Effector CD4-positive, alpha-beta T cell (primary cell): ENCODE data around the gene NPAS2.

Source experiments
- DNase-seq: peaks from one replicate; pipeline ENCODE4 v3.0.0-alpha.2; 2020

Gene NPAS2

DNA sequence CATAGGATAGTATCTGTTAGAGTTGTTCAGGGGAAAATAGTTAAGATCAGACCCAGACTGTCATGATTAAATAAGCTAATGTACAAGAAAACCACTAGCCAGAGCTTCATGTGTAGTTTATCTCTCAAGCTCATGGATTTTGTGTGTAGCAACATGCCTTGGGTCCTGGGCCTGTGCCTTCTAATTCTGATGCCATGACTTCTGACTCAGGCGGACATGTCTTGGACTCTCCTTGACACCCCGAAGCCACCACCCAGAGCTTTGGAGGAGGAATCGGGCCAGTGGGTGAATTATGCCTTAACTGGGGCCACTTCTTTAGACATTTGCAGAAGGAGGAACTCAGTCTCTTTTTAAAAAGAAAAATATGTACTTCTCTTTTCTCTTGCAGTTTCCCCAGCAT lies 68.7 kb downstream of the NPAS2 start:
- no peak for DNase-seq

DNA sequence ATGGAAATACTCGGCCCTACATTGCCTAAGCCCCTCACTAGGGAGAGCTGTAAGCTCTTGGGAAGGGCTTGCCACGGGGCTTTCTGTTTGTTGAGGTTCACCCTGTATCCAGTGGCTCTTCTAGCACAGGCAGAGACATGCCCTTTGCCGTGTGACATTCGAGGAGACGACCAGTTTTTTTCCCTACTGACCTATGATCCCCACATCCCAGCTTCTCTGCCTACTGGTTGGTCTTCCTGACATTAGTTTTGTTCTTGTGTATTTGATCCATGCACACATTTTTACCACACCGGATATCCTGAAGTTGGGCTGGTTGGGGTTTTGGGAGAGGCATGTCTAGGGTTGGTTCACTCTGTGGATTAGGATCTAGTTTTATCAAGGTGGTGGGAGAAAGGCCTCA lies 69.3 kb downstream of the NPAS2 start:
- no peak for DNase-seq

DNA sequence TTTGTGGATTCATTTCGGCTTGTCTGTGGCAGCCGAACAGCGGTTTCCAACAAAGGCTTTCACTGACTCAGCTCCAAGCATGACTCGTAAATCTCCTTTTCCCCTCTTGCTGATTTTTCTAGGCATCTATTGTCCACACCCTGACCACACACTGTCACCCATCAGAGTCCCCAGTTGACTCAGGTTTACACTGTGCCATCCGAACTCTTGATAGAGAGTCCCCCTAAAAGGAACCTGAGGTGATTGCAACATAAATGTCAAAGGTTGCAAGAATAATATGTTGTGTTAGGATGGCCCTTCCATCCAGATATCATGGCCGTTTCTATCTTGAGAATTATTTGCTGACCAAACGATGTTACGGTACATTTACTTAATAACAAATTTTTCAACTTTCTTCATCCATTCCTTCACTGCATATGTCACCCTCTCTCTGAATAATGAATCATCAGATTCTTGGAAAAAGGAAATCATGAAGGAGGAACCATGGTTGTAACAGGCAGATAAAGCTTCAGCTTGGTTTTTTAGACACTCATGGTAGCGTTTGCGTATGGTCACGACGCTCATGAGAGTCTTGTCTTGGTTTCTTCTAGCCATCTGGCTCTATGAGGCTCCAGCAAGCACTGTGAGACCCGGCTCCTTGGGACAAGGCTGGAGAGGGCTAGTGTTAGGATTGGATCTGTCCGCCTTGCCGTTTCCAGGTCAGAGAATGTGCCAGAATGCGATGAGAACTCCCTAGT lies 72.1 kb downstream of the NPAS2 start:
- DNase-seq, result no peak

DNA sequence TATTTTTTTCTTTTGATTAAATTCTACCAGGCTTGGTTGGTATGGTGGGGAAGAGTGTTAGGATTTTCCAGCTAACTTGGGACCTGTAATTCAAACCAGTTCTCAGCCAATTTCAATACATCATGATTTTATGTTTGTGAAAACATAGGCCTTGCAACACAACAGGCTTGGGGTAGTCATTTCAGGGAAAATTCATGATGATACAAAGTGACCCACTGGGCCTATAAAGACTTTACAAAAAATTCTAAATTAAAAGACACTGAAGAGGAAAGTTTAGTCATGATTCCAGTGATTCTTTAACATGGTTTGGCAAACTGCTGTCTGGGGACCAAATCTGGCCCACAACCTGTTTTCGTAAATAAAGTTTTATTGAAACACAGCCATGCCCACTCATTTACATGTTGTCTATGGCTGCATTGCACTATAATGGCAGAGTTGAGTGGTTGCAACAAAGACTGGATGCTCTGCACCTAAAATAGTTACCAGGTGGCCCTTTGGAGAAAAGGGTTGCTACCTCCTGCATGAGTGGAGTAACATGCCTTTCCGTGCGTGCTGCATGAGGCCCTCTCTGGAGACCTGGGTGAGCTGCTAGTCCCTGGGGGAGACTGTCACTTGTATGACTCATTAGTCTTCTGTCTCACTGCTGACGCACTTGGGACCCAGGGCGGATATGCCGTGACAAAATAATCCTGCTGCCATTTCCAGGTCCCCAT lies 73.6 kb downstream of the NPAS2 start:
- DNase-seq, result no peak

DNA sequence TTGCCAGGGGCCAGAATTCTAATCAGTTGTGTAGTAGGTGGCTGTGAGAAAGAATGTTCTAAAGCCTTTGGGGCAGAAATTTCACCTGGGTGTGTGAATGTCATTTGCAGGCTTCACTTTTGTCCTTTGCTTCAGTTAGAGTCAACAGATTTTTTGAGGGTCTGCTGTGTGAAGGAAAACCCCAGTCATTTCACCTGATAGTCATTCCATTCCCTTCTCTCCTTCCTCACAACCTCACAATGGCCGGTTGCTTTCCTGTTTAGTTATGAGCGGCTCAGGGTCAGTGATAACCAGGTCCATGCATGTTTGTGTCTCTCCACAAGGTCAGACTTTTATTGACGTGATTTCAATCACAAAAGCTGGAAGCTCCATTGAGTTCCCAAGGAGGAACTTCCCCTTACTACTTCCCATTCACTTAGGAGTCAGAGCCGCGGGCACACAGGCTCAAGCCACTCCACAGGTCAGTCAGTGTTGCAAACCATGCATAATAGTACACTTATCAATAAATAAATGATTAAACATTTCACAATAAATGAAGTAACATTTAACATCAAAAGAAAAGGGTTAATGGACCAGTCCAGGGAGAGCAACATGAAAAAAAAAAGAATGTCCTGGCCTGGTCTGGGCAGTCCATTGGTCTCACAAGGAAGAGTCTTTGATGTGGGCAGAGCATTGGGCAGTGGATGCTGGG lies 74.3 kb downstream of the NPAS2 start:
- DNase-seq, result no peak

DNA sequence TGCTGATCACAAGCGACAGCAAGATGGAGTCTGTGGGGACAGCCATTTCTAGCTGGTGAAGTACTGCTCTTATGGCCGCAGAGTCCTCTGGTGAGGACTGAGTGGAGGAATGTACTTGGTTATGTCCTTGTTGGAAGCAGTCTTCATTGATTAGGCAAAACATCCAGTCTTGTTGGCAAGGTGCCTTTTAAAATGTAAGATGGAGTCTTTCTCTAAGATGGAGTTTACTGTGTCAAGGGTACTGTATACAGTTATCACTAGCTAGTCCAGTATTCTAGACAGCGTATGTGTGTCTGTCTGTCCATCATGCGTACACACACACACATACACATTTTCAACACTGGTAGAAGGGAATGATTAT lies 74.8 kb downstream of the NPAS2 start:
- DNase-seq, result no peak

DNA sequence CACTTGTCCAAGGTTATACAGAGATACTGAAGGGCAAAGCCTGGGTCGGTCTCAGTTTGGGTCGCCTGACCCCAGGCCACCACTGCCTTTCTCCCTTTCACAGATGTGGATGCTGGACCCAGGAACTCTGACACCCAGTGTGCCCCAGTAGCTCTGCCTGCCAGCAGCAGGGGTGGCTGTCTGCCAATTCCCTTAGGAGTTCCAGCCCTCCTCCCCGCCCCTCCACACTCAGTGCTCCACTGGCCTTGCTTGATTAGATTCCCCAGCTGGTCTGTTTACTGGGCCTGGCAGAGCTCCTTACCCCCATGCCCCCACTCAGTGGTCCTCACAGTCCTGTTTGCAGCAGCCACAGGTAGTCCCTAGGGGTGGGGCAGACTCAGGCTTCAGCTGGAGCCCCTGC lies 75.5 kb downstream of the NPAS2 start:
- no peak for DNase-seq

DNA sequence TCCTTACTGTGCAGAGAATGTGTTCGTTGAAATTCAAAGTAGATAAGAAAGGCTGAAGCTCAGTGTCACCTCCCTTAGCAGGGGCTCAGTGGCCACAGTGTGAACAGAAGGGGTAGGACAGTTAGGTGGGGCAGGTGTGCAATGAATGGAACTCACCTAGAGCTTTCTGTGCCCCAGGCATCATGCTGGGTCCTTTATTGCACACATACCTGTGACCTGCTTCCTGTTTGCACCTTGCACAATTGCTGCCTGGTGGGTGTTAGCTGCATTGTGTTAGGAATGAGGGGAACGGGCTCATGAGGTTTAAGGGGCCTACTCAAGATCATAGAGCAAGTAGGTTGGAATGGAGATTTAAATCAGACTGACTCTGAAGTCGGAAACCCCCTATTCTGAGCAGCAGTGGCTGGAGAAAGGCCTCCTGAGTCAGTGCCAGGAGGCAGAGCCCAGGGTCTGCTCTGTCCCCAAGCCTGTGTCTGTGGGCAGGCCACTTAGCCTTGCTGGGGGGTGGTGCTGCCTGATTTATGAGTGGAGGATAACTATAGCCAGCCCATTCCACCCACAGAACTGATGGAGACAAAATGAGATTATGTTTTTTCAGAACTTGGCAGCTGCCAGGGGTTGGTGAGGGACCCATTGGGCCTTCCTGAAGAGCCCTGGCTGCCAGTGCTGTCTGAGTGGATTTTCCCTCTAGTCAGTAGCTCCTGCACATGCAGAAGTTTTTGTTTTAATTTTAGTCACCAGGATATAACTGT lies 76.2 kb downstream of the NPAS2 start:
- DNase-seq, result no peak

DNA sequence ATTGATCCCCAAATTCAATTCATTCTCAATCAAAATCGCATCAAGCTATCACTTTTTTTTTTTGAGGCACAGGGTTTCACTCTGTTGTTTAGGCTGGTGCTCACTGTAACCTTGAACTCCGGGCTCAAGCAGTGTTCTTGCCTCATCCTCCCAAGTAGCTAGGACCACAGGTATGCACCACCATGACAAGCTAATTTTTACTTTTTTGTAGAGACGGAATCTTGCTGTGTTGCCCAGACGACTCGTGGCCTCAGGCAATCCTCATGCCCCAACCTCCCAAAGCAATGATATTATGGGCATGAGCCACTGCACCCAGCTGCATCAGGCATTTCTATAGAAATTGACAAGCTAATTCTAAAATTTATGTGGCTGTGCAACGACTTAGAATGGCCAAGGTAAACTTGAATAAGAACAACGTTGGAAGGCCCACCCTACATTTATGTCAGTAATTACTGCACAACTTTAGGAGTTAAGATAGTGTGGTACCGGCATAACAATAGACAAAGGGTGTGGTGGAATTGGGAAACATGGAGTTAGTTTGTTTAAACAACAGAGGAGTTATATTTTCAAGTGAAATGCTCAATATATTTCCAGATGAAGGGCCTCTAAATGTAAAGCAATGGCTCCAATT lies 78.2 kb downstream of the NPAS2 start:
- no peak for DNase-seq

DNA sequence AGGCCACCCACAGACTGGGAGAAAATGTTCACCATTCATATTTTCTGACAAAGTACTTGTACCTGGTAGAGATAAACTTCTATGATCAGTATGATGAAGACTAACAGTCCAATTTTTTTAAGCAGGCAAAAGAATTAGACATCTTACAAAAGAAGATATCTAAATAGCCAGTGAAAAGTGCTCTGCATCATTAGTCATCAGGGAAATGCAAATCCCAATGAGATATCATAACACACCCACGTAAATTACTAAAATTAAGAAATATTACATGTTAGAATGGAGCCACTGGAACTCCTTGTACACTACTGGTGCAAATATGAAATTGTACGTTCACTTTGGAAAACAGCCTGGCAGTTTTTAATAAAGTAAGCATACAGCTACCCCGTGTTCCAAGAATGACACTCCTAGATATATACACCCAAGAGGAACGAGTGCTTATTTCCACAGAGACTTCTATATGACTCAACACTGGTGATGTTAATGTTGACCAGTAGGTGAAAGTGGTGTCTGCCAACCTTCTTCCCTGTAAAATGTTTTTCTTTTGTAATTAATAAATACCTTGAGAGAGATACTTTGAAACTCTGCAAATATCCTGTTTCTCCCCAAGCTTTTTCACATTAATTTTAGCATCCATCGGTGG lies 80.3 kb downstream of the NPAS2 start:
- DNase-seq, result no peak

DNA sequence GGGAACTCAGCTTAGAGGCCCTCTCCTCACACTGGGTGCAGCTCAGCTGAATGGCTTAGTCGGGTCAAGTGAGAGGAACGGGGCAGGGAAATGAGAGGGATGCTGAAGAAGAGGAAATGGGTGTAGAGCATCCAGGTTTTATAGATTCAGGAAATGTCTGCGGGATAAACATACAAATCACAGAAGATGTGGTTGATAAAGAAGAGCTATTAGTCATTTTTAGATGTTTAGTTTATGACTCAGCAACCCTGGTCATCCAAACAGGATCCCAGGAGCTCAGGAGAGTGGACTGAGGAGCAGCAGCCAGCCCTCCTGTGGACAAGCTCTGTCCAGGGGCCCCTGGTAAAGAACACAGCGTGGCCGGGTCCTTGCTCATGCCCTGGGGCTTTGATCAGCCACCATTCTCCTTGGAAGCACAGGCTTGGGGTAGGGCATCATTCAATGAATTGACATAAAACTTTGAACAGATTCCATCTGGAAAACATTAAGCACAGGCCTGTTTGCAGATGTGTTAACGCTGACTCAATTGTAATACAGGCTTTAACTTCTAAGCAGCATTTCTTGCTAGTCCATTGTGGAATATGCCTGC lies 83.0 kb downstream of the NPAS2 start:
- DNase-seq, result no peak

DNA sequence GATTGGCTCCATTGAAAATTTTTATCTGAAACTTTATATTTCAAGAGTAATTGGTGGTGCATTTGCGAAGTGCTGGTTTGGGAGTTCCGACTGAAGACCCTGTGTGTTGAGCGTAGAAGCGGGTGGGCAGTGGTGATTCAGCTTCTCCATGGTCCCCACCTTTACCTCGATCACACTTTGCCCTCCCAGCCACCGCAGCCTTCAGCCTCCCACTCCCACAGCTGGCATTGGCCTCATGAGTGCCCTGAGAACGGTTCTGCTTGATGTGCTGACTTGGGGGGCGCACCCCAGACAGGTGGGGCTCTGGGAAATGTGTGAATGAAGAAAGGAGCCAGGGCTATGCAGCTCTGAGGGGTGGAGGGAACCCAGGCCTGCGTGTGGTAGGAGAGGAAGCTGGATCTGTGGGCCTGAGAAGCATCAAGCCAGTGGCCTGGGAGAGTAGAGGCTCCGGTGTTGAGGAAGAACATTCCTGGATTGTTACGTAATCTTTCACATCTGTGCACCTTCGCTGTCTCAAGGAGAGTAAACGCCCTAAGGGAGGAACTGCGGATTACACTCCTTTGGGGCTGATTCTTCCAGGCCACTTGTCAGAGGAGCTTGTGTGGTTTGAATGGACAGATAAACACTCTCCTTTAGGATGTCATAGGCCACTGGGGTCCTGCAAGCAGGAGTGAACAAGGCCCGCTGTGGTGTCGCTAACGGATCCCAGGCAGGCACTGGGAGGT lies 83.8 kb downstream of the NPAS2 start:
- no peak for DNase-seq

DNA sequence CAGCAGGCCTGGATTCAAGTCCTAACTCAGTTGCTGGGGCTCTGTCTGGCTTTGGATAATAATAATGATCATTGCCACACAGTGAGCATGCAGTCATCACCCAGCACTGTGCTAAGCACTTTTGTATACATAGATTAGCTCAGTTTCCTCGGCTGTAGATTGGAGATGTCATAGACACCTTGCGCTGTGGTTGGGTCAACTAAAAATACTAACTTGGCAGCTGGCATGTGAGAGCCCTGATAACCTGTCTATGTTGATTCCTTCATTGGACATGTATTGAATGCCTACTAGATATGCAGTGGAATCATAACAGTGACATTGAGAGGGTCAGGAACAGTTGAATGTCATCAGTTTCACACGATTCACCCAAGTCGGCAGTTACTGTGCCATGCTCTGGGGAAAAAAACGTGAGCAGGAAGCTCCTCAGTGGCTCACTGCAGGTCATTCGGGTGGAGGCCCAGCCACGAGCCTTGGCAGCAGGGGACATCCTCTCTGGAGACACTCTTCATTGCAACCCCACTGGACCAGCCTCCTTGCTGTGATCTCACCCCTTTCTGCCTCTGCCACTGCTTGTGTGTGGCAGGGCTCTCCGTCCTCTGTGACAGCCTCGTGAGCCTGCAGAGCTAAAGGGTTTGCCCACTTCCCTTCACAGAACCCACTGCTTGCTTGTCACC lies 85.3 kb downstream of the NPAS2 start:
- DNase-seq, result no peak

DNA sequence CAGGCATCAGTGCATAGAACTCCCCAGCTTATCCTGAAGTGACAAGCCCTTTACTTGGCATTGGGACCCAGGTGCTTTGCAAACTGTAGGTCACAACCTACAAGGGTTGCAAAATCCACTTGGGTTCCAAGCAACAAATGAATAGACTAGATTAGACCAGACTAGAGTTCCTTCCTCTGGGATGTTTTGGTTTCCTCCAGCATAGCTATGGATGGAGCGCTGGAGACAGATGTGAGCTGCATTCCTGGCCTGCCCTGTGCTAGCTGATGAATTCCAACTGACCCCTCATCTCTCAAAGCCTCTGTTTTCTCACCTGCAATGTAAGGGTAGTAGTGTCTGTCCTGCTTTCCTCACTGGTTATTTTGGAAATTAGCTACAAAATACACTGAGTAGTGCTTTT lies 86.2 kb downstream of the NPAS2 start:
- DNase-seq, result no peak

DNA sequence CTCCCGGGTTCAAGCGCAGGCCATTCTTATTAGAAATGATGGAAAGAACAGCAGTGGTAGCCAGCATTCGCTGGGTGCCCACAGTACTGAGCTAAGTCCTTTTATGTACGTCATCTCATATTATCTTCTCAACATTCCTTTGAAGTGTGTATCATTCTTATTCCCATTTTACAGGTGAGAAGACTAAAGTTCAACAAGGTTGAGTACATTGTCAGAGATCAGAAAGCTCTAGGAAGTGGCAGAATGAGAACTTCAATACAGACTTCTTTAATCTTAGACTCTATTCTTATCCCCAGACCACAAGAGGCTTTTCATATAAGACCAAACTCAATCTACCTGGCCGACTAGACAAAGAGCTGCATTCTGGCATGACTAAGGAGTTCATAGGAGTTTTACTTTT lies 86.7 kb downstream of the NPAS2 start:
- DNase-seq, result no peak

DNA sequence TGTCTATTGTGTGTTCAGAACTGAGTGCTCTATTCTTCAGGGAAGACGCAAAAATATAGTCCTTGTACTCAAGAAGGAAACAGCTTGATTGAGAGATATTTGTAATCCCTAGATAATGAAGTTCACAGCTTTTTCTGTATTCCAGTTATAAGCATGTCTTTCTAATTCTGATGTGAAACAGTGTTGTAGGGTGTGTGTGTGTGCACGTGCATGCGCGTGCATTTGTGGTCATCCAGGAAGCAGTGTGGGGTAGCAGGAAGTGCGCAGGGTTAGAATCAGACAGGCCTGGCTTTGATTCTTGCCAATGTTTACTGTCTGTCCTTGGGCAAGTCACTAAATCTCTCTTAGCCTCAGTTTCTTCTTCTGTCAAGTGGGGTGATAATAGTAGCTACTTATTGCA lies 87.9 kb downstream of the NPAS2 start:
- DNase-seq, result no peak

DNA sequence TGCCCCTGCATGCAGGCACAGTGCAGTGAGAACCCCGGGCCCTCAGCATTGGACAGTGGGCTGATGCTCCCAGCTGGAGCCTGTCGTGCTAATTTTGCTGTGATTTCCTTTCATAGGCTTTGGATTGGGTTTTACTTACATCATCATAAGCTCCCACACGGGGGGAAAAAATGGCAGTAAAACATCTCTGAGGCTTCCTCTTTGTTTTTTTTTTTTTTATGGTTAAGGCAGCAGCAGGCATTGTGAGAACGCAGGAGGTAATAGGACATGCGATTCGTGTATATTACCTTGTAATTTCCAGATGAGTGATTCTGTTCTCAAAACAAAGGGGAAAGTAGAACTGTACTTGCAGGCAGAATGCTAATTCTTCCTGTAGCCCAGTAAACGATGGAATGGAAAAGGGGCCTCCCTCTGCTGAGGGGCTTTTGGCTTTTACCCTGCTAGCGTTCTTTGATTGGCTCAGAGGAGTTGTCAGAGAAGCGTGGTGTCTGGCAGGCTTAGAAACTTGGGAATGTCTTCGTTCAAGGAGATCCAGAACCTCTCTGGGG lies 89.7 kb downstream of the NPAS2 start:
- DNase-seq, result no peak

DNA sequence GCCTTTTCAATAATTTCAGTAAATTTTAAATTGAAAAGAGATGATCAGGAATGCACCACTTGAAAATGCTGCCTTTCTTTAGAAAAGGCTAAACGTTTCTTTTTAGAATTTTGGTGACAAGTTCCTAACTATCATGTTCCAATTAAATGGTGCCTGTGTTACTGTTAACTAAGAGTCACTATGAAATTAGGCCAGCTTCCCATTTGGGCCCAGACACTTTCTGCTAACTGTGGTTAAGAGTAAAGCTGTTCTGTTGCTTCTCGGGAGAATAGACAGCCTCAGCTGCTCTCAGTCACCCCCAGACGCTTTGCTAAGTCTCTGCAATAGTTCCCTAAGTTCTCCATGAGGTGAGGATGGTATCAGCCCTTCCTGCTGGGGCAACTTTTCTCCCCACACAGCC lies 90.2 kb downstream of the NPAS2 start:
- DNase-seq, result no peak

DNA sequence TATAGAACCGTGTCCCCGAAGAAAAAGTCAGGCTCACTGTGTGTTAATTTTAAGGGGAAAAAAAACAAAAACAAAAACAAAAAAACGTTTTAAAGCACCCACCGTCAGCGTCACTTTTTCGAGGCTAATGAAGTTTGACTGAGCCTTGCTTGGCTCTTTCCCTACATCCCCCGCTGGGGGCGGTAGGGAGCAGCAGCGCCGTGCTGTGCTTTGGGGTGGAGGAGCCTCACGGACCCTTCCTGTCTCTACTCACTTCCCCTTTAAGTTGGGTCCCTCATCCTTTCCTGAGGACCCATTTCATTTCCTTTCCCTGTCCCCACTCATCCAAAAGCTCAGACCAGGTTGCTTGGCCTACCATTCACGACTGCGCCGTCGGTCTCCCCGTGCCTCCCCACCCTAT lies 99.4 kb downstream of the NPAS2 start:
- DNase-seq, result no peak

DNA sequence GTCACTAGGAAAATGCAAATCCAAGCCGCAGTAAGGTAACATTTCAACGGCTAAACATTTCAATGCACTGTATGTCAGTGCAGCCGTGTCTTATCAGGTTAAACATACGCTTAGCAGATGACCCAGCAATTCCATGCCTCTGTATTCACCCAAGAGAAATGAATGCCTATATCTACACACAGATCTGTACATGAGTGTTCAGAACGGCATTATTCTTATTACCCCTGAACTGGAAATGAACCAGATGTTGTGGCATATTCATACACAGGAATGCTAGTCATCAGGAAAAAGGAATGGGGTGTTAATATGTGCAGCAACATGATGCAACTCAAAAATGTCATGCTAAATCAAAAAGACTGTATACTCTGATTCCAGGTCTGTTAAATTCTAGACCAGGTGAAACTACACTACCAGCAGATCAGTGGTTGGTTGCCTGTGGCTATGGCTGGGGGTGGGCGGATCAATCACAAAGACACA lies 101.8 kb downstream of the NPAS2 start:
- no peak for DNase-seq
